K562 (cell line): ENCODE results near the gene TNF. TPM values are rescaled to one million over a fixed set of nuclear protein-coding genes. Genes with fewer than 3 reads are reported as not detected.

Source experiments
- ATAC-seq: fragments of 200-7000 bp; cut with Tn5 transposase; 3 replicates; pipeline ENCODE4 v1.9.1; 2020; ENCODE audit warnings: moderate library complexity
- Bru-seq: library from RNA; stranded (reverse); fragments of 400-500 nt; gene quantifications from one replicate; lab custom pipeline; 2021; lab: Mats Ljungman, UMichigan
- BruChase-seq, 2 experiments: library from RNA; stranded (reverse); fragments of 400-500 nt; gene quantifications; one replicate each; lab custom pipeline; 2021; lab: Mats Ljungman, UMichigan
- BruUV-seq: library from RNA; stranded (reverse); fragments of 400-500 nt; replicated peaks from 2 replicates; lab custom pipeline; 2021; lab: Mats Ljungman, UMichigan
- CTCF ChIA-PET: fragments of 300-600 bp; formaldehyde crosslinking; extraction: SDS; loops from one replicate; lab custom pipeline; 2021; ENCODE audit warnings: low intra/inter-chr PET ratio; lab: Yijun Ruan, JAX
- POLR2A ChIA-PET: fragments of 300-600, 350-650 bp; sonication (Branson Sonifier 250); formaldehyde crosslinking; extraction: SDS; loops from one replicate; lab custom pipeline; 2021; ENCODE audit warnings: antibody characterized with exemption, inconsistent platforms; lab: Yijun Ruan, JAX
- DNase-seq, 4 experiments: peaks; one replicate each; pipeline versions ENCODE4 v3.0.0 to v3.0.0-alpha.2; 2011 to 2018; ENCODE audit warnings: low spot score in 3 of 4, mixed read lengths in 3 of 4; ENCODE audit errors: extremely low read depth in 1 of 4
- FAIRE-seq: peaks from 2 replicates; lab custom pipeline; 2011; peaks lifted over from hg19 to GRCh38; lab: Jason Lieb, UNC
- H2AFZ ChIP-seq: 2 replicates; pipeline ENCODE4 v1.6.0; 2011; ENCODE audit warnings: low read depth, low read length, control low read depth, inconsistent platforms
- H3K27ac ChIP-seq: fragments of 200-600 bp; 3 replicates; pipeline ENCODE4 v1.8.0; 2011; ENCODE audit warnings: low read depth, mild to moderate bottlenecking, control low read depth, inconsistent platforms, low read length, moderate library complexity, mixed read lengths; ENCODE audit errors: extremely low read depth
- H3K27me3 ChIP-seq, 2 experiments: fragments of 300-600 bp in 1 of 2; 2 replicates in 1 of 2; 3 replicates in 1 of 2; pipeline versions ENCODE4 v1.6.0 to v1.8.0; 2011; ENCODE audit warnings: inconsistent platforms in 2 of 2, low read length in 2 of 2, mild to moderate bottlenecking in 1 of 2, mixed read lengths in 1 of 2, moderate library complexity in 1 of 2; ENCODE audit not compliant: control insufficient read depth in 2 of 2, insufficient read depth in 2 of 2
- H3K36me3 ChIP-seq: fragments of 300-600 bp; 3 replicates; pipeline ENCODE4 v1.8.0; 2011; ENCODE audit warnings: mild to moderate bottlenecking, low read length, inconsistent platforms; ENCODE audit not compliant: control insufficient read depth, insufficient read depth
- H3K4me1 ChIP-seq, 2 experiments: fragments of 200-600 bp in 1 of 2; replicated peaks in 1 of 2; 2 replicates in 1 of 2; 3 replicates in 1 of 2; pipeline versions ENCODE4 v1.5.1 to v1.8.0; 2011; ENCODE audit warnings: inconsistent platforms in 2 of 2, low read length in 2 of 2, mild to moderate bottlenecking in 1 of 2, mixed read lengths in 1 of 2, moderate library complexity in 1 of 2; ENCODE audit not compliant: control insufficient read depth in 2 of 2, insufficient read depth in 2 of 2
- H3K4me2 ChIP-seq: 2 replicates; pipeline ENCODE4 v1.6.1; 2011; ENCODE audit warnings: low read length, control low read depth, inconsistent platforms, mixed read lengths; ENCODE audit not compliant: insufficient read depth
- H3K4me3 ChIP-seq: fragments of 200-600 bp; sonication (generic), shearing (Covaris generic); 2 replicates; pipeline ENCODE4 v1.5.1; 2016; ENCODE audit warnings: control low read depth, inconsistent platforms
- H3K79me2 ChIP-seq: fragments of 200-600 bp; 3 replicates; pipeline ENCODE4 v1.8.0; 2011; ENCODE audit warnings: low read length, inconsistent platforms; ENCODE audit not compliant: control insufficient read depth, insufficient read depth
- H3K9ac ChIP-seq, 2 experiments: 2 replicates each; pipeline versions ENCODE4 v1.6.0 to v1.6.1; 2011; ENCODE audit warnings: low read depth in 2 of 2, low read length in 2 of 2, control low read depth in 1 of 2, inconsistent platforms in 1 of 2, mild to moderate bottlenecking in 1 of 2, mixed read lengths in 1 of 2; ENCODE audit not compliant: insufficient read depth in 1 of 2
- H3K9me1 ChIP-seq: one replicate; pipeline ENCODE4 v1.6.0; 2011; ENCODE audit warnings: inconsistent platforms, mild to moderate bottlenecking, low read length, moderate library complexity; ENCODE audit not compliant: control insufficient read depth, insufficient read depth
- H3K9me3 ChIP-seq: replicated peaks from 2 replicates; pipeline ENCODE4 v1.5.1; 2011; ENCODE audit warnings: low read depth, low read length, inconsistent platforms; ENCODE audit not compliant: control insufficient read depth, insufficient read depth
- H4K20me1 ChIP-seq: replicated peaks from 2 replicates; pipeline ENCODE4 v1.6.1; 2011; ENCODE audit warnings: low read length, inconsistent platforms, mixed read lengths; ENCODE audit not compliant: control insufficient read depth, insufficient read depth
- FOXJ2 ChIP-seq: fragments of 200-800 bp; sonication (Bioruptor generic); IDR thresholded peaks from 2 replicates; pipeline ENCODE4 v1.6.1; 2016; ENCODE audit warnings: missing genetic modification characterization, missing compliant biosample characterization
- HCFC1 ChIP-seq: IDR thresholded peaks from 2 replicates; pipeline ENCODE4 v1.6.1; 2012; ENCODE audit warnings: low read depth, low read length, improper control_type of control experiment
- LCOR ChIP-seq: sonication (generic); formaldehyde crosslinking; IDR thresholded peaks from 2 replicates; pipeline ENCODE4 v1.8.0; 2022; ENCODE audit warnings: mild to moderate bottlenecking, missing genetic modification reagents
- RFX5 ChIP-seq: IDR thresholded peaks from 2 replicates; pipeline ENCODE4 v1.6.1; 2011; ENCODE audit warnings: low read depth, mild to moderate bottlenecking, improper control_type of control experiment, low read length
- SRSF1 ChIP-seq: fragments of 200-400 bp; formaldehyde crosslinking; IDR thresholded peaks from 2 replicates; pipeline ENCODE4 v1.6.1; 2017; ENCODE audit warnings: mild to moderate bottlenecking, low read depth, low read length, moderate library complexity
- ZNF133 ChIP-seq: fragments of 250-450 bp; sonication (Bioruptor Pico); IDR thresholded peaks from 2 replicates; pipeline ENCODE4 v1.4.0; 2020; ENCODE audit warnings: mild to moderate bottlenecking
- ZZZ3 ChIP-seq: fragments of 450-650 bp; IDR thresholded peaks from 2 replicates; pipeline ENCODE4 v1.6.1; 2016; ENCODE audit warnings: antibody characterized with exemption, mild to moderate bottlenecking, moderate library complexity
- WGBS: fragments of 100-300 bp; shearing (Covaris generic); methylation state at CpG from one replicate; pipeline ENCODE4 v1.1.6; 2016; ENCODE audit warnings: low coverage, mixed read lengths; ENCODE audit not compliant: insufficient coverage; ENCODE audit errors: missing lambda C conversion rate; 5-methylcytosine and 5-hydroxymethylcytosine counted together
- in situ Hi-C: fragments of 300-500 bp; cut with MboI; formaldehyde crosslinking; loops from 4 replicates; pipeline ENCODE4 v1.15.0; 2018; ENCODE audit warnings: inconsistent platforms, mixed read lengths
- intact Hi-C: fragments of 100-400 bp; cut with micrococcal nuclease; formaldehyde crosslinking; loops from 2 replicates; pipeline ENCODE4 v1.14.2; 2022
- long read RNA-seq, 3 experiments: library from polyadenylated mRNA in 2 of 3; library from RNA in 1 of 3; unstranded in 2 of 3; stranded (forward) in 1 of 3; transcript quantifications; one replicate each; pipeline ENCODE4 v2.0.0, GENCODE V29; 2019 to 2022
- polyA minus RNA-seq, 3 experiments: library from RNA; depleted of rRNA, polyadenylated mRNA; stranded (reverse); fragments of >200 nt; gene quantifications; 2 replicates each; pipeline ENCODE4 v1.2.3, GENCODE V29; 2011
- polyA plus RNA-seq, 8 experiments: library from polyadenylated mRNA; depleted of rRNA in 4 of 8; stranded (reverse) in 5 of 8; unstranded in 3 of 8; fragments of >200 nt; fragmentation: Nextera tagmentation in 2 of 8; fragmentation: Illumina TruSeq in 1 of 8; extraction: Ambion mirVana in 2 of 8; extraction: Trizol in 1 of 8; gene quantifications; 2 replicates each; pipeline versions ENCODE4 v1.2.1 to v1.2.3, GENCODE V29; 2011 to 2014; ENCODE audit warnings: inconsistent platforms in 1 of 8, missing spikeins in 1 of 8
- total RNA-seq, 7 experiments: library from RNA; depleted of rRNA in 6 of 7; stranded (reverse); fragments of >200 nt in 6 of 7; fragmentation: Illumina TruSeq in 2 of 7; extraction: Trizol in 2 of 7; gene quantifications; 2 replicates each; pipeline versions ENCODE4 v1.2.1 to v1.2.3, GENCODE V29; 2011 to 2021; ENCODE audit warnings: low replicate concordance in 1 of 7
- TF ChIP-seq, protein P1 (sequence below): IDR thresholded peaks from 2 replicates; pipeline ENCODE4 v1.6.1; 2012; ENCODE audit warnings: low read depth, low read length, improper control_type of control experiment, borderline replicate concordance
- TF ChIP-seq, protein P2 (sequence below): fragments of 450-650 bp; formaldehyde crosslinking; IDR thresholded peaks from 2 replicates; pipeline ENCODE4 v1.4.0; 2020; ENCODE audit warnings: mild to moderate bottlenecking, moderate library complexity

The TNF gene
- total RNA-seq (2011; cell fraction: chromatin; rRNA removed; ENCODE audit: low replicate concordance): not detected in 2 replicates
- total RNA-seq (2011; cell fraction: nucleolus; rRNA removed): not detected in 2 replicates
- not detected in 2 replicates for total RNA-seq (2011; cell fraction: nucleoplasm; rRNA removed)
- not detected in 2 replicates for total RNA-seq (2014; rRNA removed)
- not detected in 2 replicates for total RNA-seq (2014; rRNA removed; fragmentation: Illumina TruSeq; extraction: Trizol)
- total RNA-seq (2015; rRNA removed; fragmentation: Illumina TruSeq; extraction: Trizol): not detected in 2 replicates
- total RNA-seq (2021): 0.36 and 0.40 TPM in 2 replicates
- polyA plus RNA-seq (2011; rRNA removed): not detected in 2 replicates
- polyA plus RNA-seq (2011; cell fraction: cytosol; rRNA removed): 0.07 TPM in 1 of 2 replicates, not detected in the other
- 0.26 TPM in 1 of 2 replicates, not detected in the other for polyA plus RNA-seq (2011; cell fraction: nucleus; rRNA removed)
- polyA plus RNA-seq (2012): 0.04 and 0.32 TPM in 2 replicates
- not detected in 2 replicates for polyA plus RNA-seq (2014; fragmentation: Illumina TruSeq; extraction: Trizol)
- not detected for polyA plus RNA-seq (2014; fragmentation: Nextera tagmentation; extraction: Ambion mirVana)
- 0.08 TPM in 1 of 2 replicates, not detected in the other for polyA plus RNA-seq (2014; rRNA removed)
- not detected in 2 replicates for polyA minus RNA-seq (2011; rRNA and poly(A)+ RNA removed)
- polyA minus RNA-seq (2011; cell fraction: cytosol; rRNA and poly(A)+ RNA removed): not detected in 2 replicates
- polyA minus RNA-seq (2011; cell fraction: nucleus; rRNA and poly(A)+ RNA removed): not detected in 2 replicates
- percentile 25 among the genes with signal in this experiment for Bru-seq, nascent RNA
- BruChase-seq, experiment 1, labeled RNA remaining after a 2-hour chase: not detected
- BruChase-seq, experiment 2, labeled RNA remaining after a 6-hour chase: not detected
- long read RNA-seq, experiment 1: 0 reads
- long read RNA-seq, experiment 2: 0 reads
- long read RNA-seq, experiment 3: 0 reads

DNA sequence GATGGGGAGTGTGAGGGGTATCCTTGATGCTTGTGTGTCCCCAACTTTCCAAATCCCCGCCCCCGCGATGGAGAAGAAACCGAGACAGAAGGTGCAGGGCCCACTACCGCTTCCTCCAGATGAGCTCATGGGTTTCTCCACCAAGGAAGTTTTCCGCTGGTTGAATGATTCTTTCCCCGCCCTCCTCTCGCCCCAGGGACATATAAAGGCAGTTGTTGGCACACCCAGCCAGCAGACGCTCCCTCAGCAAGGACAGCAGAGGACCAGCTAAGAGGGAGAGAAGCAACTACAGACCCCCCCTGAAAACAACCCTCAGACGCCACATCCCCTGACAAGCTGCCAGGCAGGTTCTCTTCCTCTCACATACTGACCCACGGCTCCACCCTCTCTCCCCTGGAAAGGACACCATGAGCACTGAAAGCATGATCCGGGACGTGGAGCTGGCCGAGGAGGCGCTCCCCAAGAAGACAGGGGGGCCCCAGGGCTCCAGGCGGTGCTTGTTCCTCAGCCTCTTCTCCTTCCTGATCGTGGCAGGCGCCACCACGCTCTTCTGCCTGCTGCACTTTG lies at the start of gene TNF:
Gene TNF (plus strand): TSS at position 231 of the 567 bp plus-strand sequence. CDS start 177 bp downstream, at position 408.
- DNase-seq (no peak), ATAC-seq (no peak)
- Histone ChIP-seq H3K9me3 (no peaks in the 10 kb centered on the region), H3K4me3 (no peak within 1 kb of the TSS), H3K27ac (no peak within 1 kb of the TSS)
- 50% methylated on average over 19 of the region's 19 CpGs for WGBS
- no TSS peak for BruUV-seq
- TF ChIP-seq, protein P1, sequence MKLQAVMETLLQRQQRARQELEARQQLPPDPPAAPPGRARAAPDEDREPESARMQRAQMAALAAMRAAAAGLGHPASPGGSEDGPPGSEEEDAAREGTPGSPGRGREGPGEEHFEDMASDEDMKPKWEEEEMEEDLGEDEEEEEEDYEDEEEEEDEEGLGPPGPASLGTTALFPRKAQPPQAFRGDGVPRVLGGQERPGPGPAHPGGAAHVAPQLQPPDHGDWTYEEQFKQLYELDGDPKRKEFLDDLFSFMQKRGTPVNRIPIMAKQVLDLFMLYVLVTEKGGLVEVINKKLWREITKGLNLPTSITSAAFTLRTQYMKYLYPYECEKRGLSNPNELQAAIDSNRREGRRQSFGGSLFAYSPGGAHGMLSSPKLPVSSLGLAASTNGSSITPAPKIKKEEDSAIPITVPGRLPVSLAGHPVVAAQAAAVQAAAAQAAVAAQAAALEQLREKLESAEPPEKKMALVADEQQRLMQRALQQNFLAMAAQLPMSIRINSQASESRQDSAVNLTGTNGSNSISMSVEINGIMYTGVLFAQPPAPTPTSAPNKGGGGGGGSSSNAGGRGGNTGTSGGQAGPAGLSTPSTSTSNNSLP: no peak
- TF ChIP-seq LCOR: no peak
- TF ChIP-seq, protein P2, sequence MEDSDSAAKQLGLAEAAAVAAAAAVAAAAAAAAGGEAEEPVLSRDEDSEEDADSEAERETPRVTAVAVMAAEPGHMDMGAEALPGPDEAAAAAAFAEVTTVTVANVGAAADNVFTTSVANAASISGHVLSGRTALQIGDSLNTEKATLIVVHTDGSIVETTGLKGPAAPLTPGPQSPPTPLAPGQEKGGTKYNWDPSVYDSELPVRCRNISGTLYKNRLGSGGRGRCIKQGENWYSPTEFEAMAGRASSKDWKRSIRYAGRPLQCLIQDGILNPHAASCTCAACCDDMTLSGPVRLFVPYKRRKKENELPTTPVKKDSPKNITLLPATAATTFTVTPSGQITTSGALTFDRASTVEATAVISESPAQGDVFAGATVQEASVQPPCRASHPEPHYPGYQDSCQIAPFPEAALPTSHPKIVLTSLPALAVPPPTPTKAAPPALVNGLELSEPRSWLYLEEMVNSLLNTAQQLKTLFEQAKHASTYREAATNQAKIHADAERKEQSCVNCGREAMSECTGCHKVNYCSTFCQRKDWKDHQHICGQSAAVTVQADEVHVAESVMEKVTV (CRISPR knock-in tag): no peak
- TF ChIP-seq HCFC1: no peak
- no peak for TF ChIP-seq RFX5
- no peak for TF ChIP-seq ZNF133 (CRISPR knock-in tag)
- no peak for TF ChIP-seq ZZZ3
- TF ChIP-seq FOXJ2 (tag): no peak
- TF ChIP-seq SRSF1: no peak
- TF ChIP-seq, all 486 proteins: peak for 0
- H4K20me1 ChIP-seq: no peaks in the 10 kb centered on the region
- H2AFZ ChIP-seq: no peak within 1 kb of the TSS
- peaks cover 0 to 20% of the 10 kb centered on the region in 2 experiments; a peak in 2 of 5 replicates for H3K4me1 ChIP-seq
- no peaks in the 10 kb centered on the region for H3K27me3 ChIP-seq
- H3K9me1 ChIP-seq: no peaks in the 10 kb centered on the region
- CTCF ChIA-PET: no interaction called here
- POLR2A ChIA-PET: interaction anchor here (0.6 to 1.8 kb wide), 7 partner anchors 8 to 49 kb away, joined by 3 to 9 read pairs (median 3); partner anchors contain the start of genes ATP6V1G2 and DDX39B
- in situ Hi-C loops (no loop called here), intact Hi-C loops (no loop called here)
- no peaks in the 10 kb centered on the region for H3K79me2 ChIP-seq
- no peak for FAIRE-seq
- no peak within 1 kb of the TSS; the same call in 1 of the 2 replicates for H3K4me2 ChIP-seq
- H3K36me3 ChIP-seq: no peaks in the 10 kb centered on the region
- H3K9ac ChIP-seq: peak within 1 kb of the TSS in 1 of 2 experiments; percentile 19; a peak in 1 of 4 replicates
